Tongue (tissue), 2 donors: ENCODE results near the gene DMWD. TPM values are rescaled to one million over a fixed set of nuclear protein-coding genes. Genes with fewer than 3 reads are reported as not detected.

ENCODE experiments used
- DNase-seq: peaks from one replicate; pipeline ENCODE4 v3.0.0-alpha.2; 2015
- total RNA-seq: library from RNA; depleted of rRNA; stranded (reverse); fragments of >200 nt; gene quantifications from one replicate; pipeline ENCODE4 v1.2.3, GENCODE V29; 2014

Gene DMWD
- 38.1 TPM for total RNA-seq

GRCh38 chr19:45792470-45793177 lies at the start of gene DMWD:
Gene DMWD (minus strand): TSS chr19:45792845. CDS start chr19:45792756, 89 bp downstream.
- peak; percentile 100 for DNase-seq

GRCh38 chr19:45842198-45842597 lies 49.6 kb upstream of the DMWD start:
- no peak for DNase-seq

GRCh38 chr19:45834970-45835369 lies 42.3 kb upstream of the DMWD start:
- DNase-seq: no peak

- no peak for DNase-seq
These were observed 36.3 kb upstream of the DMWD start for GRCh38 chr19:45828945-45829344.

GRCh38 chr19:45828523-45828922 lies 35.9 kb upstream of the DMWD start:
- DNase-seq: no peak

GRCh38 chr19:45827459-45828093 lies 34.9 kb upstream of the DMWD start:
- no peak for DNase-seq

- no peak for DNase-seq
These were observed 34.3 kb upstream of the DMWD start for GRCh38 chr19:45826934-45827333.

- no peak for DNase-seq
These were observed 33.6 kb upstream of the DMWD start for GRCh38 chr19:45825917-45826893.

GRCh38 chr19:45825263-45825605 lies 32.6 kb upstream of the DMWD start:
- DNase-seq: no peak

GRCh38 chr19:45824531-45825262 lies 32.1 kb upstream of the DMWD start:
- DNase-seq: no peak

GRCh38 chr19:45824041-45824471 lies 31.4 kb upstream of the DMWD start:
- no peak for DNase-seq

- no peak for DNase-seq
These were observed 30.5 kb upstream of the DMWD start for GRCh38 chr19:45823182-45823581.

- DNase-seq: no peak
These were observed 30.1 kb upstream of the DMWD start for GRCh38 chr19:45822716-45823115.

- no peak for DNase-seq
These were observed 28.9 kb upstream of the DMWD start for GRCh38 chr19:45821570-45821969.

GRCh38 chr19:45821103-45821521 lies 28.5 kb upstream of the DMWD start:
- DNase-seq: no peak

- no peak for DNase-seq
These were observed 27.9 kb upstream of the DMWD start for GRCh38 chr19:45820413-45821102.

- DNase-seq: no peak
These were observed 27.1 kb upstream of the DMWD start for GRCh38 chr19:45819769-45820168.

- DNase-seq: no peak
These were observed 25.2 kb upstream of the DMWD start for GRCh38 chr19:45817725-45818301.

- DNase-seq: peak; percentile 97
These were observed 24.5 kb upstream of the DMWD start for GRCh38 chr19:45817010-45817724.

- DNase-seq: no peak
These were observed 23.8 kb upstream of the DMWD start for GRCh38 chr19:45816236-45817009.
